Effector memory CD4-positive, alpha-beta T cell (primary cell): ENCODE results near the gene ARHGDIG.
"Not testable (repeated sequence)": the region's sequence is repeated elsewhere in the genome, so short reads cannot be mapped to it uniquely, and the experiment has no call there.

Experiments used
- DNase-seq, 3 donors: peaks; one replicate each; pipeline ENCODE4 v3.0.0-alpha.2; 2020
- H3K27ac ChIP-seq: 2 replicates; pipeline ENCODE4 v1.7.0; 2013; ENCODE audit warnings: mild to moderate bottlenecking, low read length, moderate library complexity; ENCODE audit not compliant: insufficient read depth, poor library complexity, severe bottlenecking
- H3K27me3 ChIP-seq: replicated peaks from 2 replicates; pipeline ENCODE4 v1.7.0; 2013; ENCODE audit warnings: mild to moderate bottlenecking, low read length; ENCODE audit not compliant: insufficient read depth, control insufficient read depth, poor library complexity, severe bottlenecking
- H3K36me3 ChIP-seq: 2 replicates; pipeline ENCODE4 v1.7.0; 2013; ENCODE audit warnings: mild to moderate bottlenecking, low read length, moderate library complexity; ENCODE audit not compliant: control insufficient read depth, insufficient read depth
- H3K4me1 ChIP-seq: 2 replicates; pipeline ENCODE4 v1.7.0; 2013; ENCODE audit warnings: low read length, mild to moderate bottlenecking; ENCODE audit not compliant: control insufficient read depth, insufficient read depth, poor library complexity, severe bottlenecking
- H3K4me3 ChIP-seq: 2 replicates; pipeline ENCODE4 v1.7.0; 2013; ENCODE audit warnings: low read length, low read depth, mild to moderate bottlenecking; ENCODE audit not compliant: insufficient read depth, poor library complexity, severe bottlenecking
- H3K9me3 ChIP-seq: 2 replicates; pipeline ENCODE4 v1.7.0; 2013; ENCODE audit warnings: mild to moderate bottlenecking, low read length, moderate library complexity; ENCODE audit not compliant: control insufficient read depth

The ARHGDIG gene

GRCh38 chr16:252366-253337 is 27.7 kb upstream of the ARHGDIG start:
- H3K27ac ChIP-seq: peak overlapping the region; percentile 46
- H3K9me3 ChIP-seq: no peaks in the 10 kb centered on the region
- no peak for DNase-seq
- H3K36me3 ChIP-seq: peaks cover 5% of the 10 kb centered on the region
- H3K4me3 ChIP-seq: peak overlapping the region; percentile 38
- peaks cover 13% of the 10 kb centered on the region for H3K4me1 ChIP-seq
- H3K27me3 ChIP-seq: no peaks in the 10 kb centered on the region

GRCh38 chr16:253833-254232 is 26.6 kb upstream of the ARHGDIG start:
- Histone ChIP-seq H3K36me3 (peaks cover 5% of the 10 kb centered on the region), H3K9me3 (no peaks in the 10 kb centered on the region), H3K4me1 (peaks cover 13% of the 10 kb centered on the region), H3K27ac (no peak overlapping the region), H3K4me3 (no peak overlapping the region), H3K27me3 (no peaks in the 10 kb centered on the region)
- DNase-seq: no peak

- Histone ChIP-seq H3K9me3 (no peaks in the 10 kb centered on the region), H3K36me3 (peaks cover 5% of the 10 kb centered on the region), H3K4me3 (no peak overlapping the region), H3K4me1 (peaks cover 13% of the 10 kb centered on the region), H3K27ac (no peak overlapping the region), H3K27me3 (no peaks in the 10 kb centered on the region)
- no peak for DNase-seq
These were observed 25.9 kb upstream of the ARHGDIG start for GRCh38 chr16:254461-254860.

- no peak for DNase-seq
- Histone ChIP-seq H3K4me1 (peaks cover 13% of the 10 kb centered on the region), H3K36me3 (peaks cover 5% of the 10 kb centered on the region), H3K4me3 (no peak overlapping the region), H3K27ac (no peak overlapping the region), H3K27me3 (no peaks in the 10 kb centered on the region), H3K9me3 (no peaks in the 10 kb centered on the region)
These were observed 25.2 kb upstream of the ARHGDIG start for GRCh38 chr16:255183-255582.

- H3K27me3 ChIP-seq, DNase-seq, H3K4me3 ChIP-seq, H3K27ac ChIP-seq, H3K4me1 ChIP-seq, H3K9me3 ChIP-seq: not testable (repeated sequence)
- H3K36me3 ChIP-seq: peaks cover 21% of the 10 kb centered on the region
These were observed 22.3 kb upstream of the ARHGDIG start for GRCh38 chr16:258091-258490.

- H3K9me3 ChIP-seq: no peaks in the 10 kb centered on the region
- no peak for DNase-seq
- no peaks in the 10 kb centered on the region for H3K27me3 ChIP-seq
- no peak overlapping the region for H3K4me3 ChIP-seq
- no peak overlapping the region for H3K27ac ChIP-seq
- H3K4me1 ChIP-seq: peaks cover under 1% of the 10 kb centered on the region
- H3K36me3 ChIP-seq: peaks cover 31% of the 10 kb centered on the region
These were observed 21.2 kb upstream of the ARHGDIG start for GRCh38 chr16:259226-259625.

GRCh38 chr16:259814-260253 is 20.6 kb upstream of the ARHGDIG start:
- Histone ChIP-seq H3K36me3 (peaks cover 32% of the 10 kb centered on the region), H3K27ac (no peak overlapping the region), H3K9me3 (no peaks in the 10 kb centered on the region), H3K27me3 (no peaks in the 10 kb centered on the region), H3K4me1 (no peaks in the 10 kb centered on the region), H3K4me3 (no peak overlapping the region)
- no peak for DNase-seq

GRCh38 chr16:260326-260725 is 20.1 kb upstream of the ARHGDIG start:
- no peaks in the 10 kb centered on the region for H3K27me3 ChIP-seq
- no peak overlapping the region for H3K4me3 ChIP-seq
- no peak overlapping the region for H3K27ac ChIP-seq
- no peaks in the 10 kb centered on the region for H3K4me1 ChIP-seq
- H3K9me3 ChIP-seq: no peaks in the 10 kb centered on the region
- H3K36me3 ChIP-seq: peaks cover 35% of the 10 kb centered on the region
- no peak for DNase-seq

- Histone ChIP-seq H3K36me3 (peaks cover 30% of the 10 kb centered on the region), H3K9me3 (no peaks in the 10 kb centered on the region), H3K27ac (no peak overlapping the region), H3K4me1 (no peaks in the 10 kb centered on the region), H3K27me3 (no peaks in the 10 kb centered on the region), H3K4me3 (no peak overlapping the region)
- DNase-seq: no peak
These were observed 19.2 kb upstream of the ARHGDIG start for GRCh38 chr16:261031-261691.
